ENCODE results near the gene KRT3.

Gene KRT3

GRCh38 chr12:52798671-52799504 lies 3.0 kb upstream of the KRT3 start:
- no peak for TF ChIP-seq CREB1 (IDR thresholded peaks at IDR 0.05; ENCODE audit: low read depth)
- TF ChIP-seq ZBTB7A (IDR thresholded peaks at IDR 0.05; ENCODE audit: low read depth) = no peak
- peak; percentile 77 for TF ChIP-seq TEAD4 (IDR thresholded peaks at IDR 0.05)

- no peak for TF ChIP-seq CREB1 (IDR thresholded peaks at IDR 0.05; ENCODE audit: low read depth)
- TF ChIP-seq USF1 (IDR thresholded peaks at IDR 0.05) = no peak
- TF ChIP-seq TEAD4 (IDR thresholded peaks at IDR 0.05) = no peak
- no peak for TF ChIP-seq TCF12 (IDR thresholded peaks at IDR 0.05; ENCODE audit: low read depth)
- no peak for TF ChIP-seq RAD21 (IDR thresholded peaks at IDR 0.05; ENCODE audit: low read depth)
- TF ChIP-seq REST (IDR thresholded peaks at IDR 0.05; ENCODE audit: low read depth) = no peak
- TF ChIP-seq FOXM1 (IDR thresholded peaks at IDR 0.05; ENCODE audit: borderline replicate concordance, low read depth) = no peak
- no peak for TF ChIP-seq MAX (IDR thresholded peaks at IDR 0.05)
- TF ChIP-seq EP300 (IDR thresholded peaks at IDR 0.05; ENCODE audit: borderline replicate concordance) = no peak
- no peak for TF ChIP-seq TAF1 (IDR thresholded peaks at IDR 0.05; ENCODE audit: low read depth)
- no peak for TF ChIP-seq NFIC (IDR thresholded peaks at IDR 0.05)
- TF ChIP-seq ZBTB7A (IDR thresholded peaks at IDR 0.05; ENCODE audit: low read depth) = no peak
- TF ChIP-seq EGR1 (IDR thresholded peaks at IDR 0.05) = no peak
- TF ChIP-seq YY1 (IDR thresholded peaks at IDR 0.05; ENCODE audit: low read depth) = no peak
- no peak for TF ChIP-seq CEBPB (IDR thresholded peaks at IDR 0.05)
Measured at GRCh38 chr12:52798003-52798670, 2.2 kb upstream of the KRT3 start.

- TF ChIP-seq CREB1 (IDR thresholded peaks at IDR 0.05; ENCODE audit: low read depth) = no peak
- TF ChIP-seq FOXM1 (IDR thresholded peaks at IDR 0.05; ENCODE audit: borderline replicate concordance, low read depth) = no peak
- no peak for TF ChIP-seq TCF12 (IDR thresholded peaks at IDR 0.05; ENCODE audit: low read depth)
- TF ChIP-seq REST (IDR thresholded peaks at IDR 0.05; ENCODE audit: low read depth) = no peak
- no peak for TF ChIP-seq MAX (IDR thresholded peaks at IDR 0.05)
- TF ChIP-seq RAD21 (IDR thresholded peaks at IDR 0.05; ENCODE audit: low read depth) = no peak
- TF ChIP-seq EGR1 (IDR thresholded peaks at IDR 0.05) = no peak
- no peak for TF ChIP-seq TAF1 (IDR thresholded peaks at IDR 0.05; ENCODE audit: low read depth)
Measured at GRCh38 chr12:52797529-52797894, 1.6 kb upstream of the KRT3 start.

- TF ChIP-seq TCF12 (IDR thresholded peaks at IDR 0.05; ENCODE audit: low read depth) = no peak
- no peak for TF ChIP-seq MAX (IDR thresholded peaks at IDR 0.05)
- TF ChIP-seq TEAD4 (IDR thresholded peaks at IDR 0.05) = no peak
- no peak for TF ChIP-seq ZBTB7A (IDR thresholded peaks at IDR 0.05; ENCODE audit: low read depth)
- no peak for TF ChIP-seq REST (IDR thresholded peaks at IDR 0.05; ENCODE audit: low read depth)
- TF ChIP-seq YY1 (IDR thresholded peaks at IDR 0.05; ENCODE audit: low read depth) = no peak
- TF ChIP-seq USF1 (IDR thresholded peaks at IDR 0.05) = no peak
- TF ChIP-seq EGR1 (IDR thresholded peaks at IDR 0.05) = no peak
- no peak for TF ChIP-seq CREB1 (IDR thresholded peaks at IDR 0.05; ENCODE audit: low read depth)
- no peak for TF ChIP-seq FOXM1 (IDR thresholded peaks at IDR 0.05; ENCODE audit: borderline replicate concordance, low read depth)
- no peak for TF ChIP-seq EP300 (IDR thresholded peaks at IDR 0.05; ENCODE audit: borderline replicate concordance)
- no peak for TF ChIP-seq RAD21 (IDR thresholded peaks at IDR 0.05; ENCODE audit: low read depth)
- TF ChIP-seq TAF1 (IDR thresholded peaks at IDR 0.05; ENCODE audit: low read depth) = no peak
- TF ChIP-seq CEBPB (IDR thresholded peaks at IDR 0.05) = no peak
- TF ChIP-seq NFIC (IDR thresholded peaks at IDR 0.05) = no peak
Measured at GRCh38 chr12:52796839-52797528, 1.1 kb upstream of the KRT3 start.

Measured in Ishikawa (cell line).